CD4-positive, alpha-beta T cell treated with Interleukin-15 for 4 hours (primary cell): ENCODE data around the gene TENT5A.

Source experiments
- DNase-seq: peaks from one replicate; pipeline ENCODE4 v3.0.0-alpha.2; 2020; ENCODE audit warnings: low spot score

TENT5A gene

GRCh38 chr6:81713205-81713604, 39.3 kb downstream of the TENT5A start:
- no peak for DNase-seq

- DNase-seq = no peak
These were observed 44.3 kb downstream of the TENT5A start for GRCh38 chr6:81708113-81708699.

- no peak for DNase-seq
These were observed 47.8 kb downstream of the TENT5A start for GRCh38 chr6:81704700-81705099.

- DNase-seq = no peak
These were observed 52.1 kb downstream of the TENT5A start for GRCh38 chr6:81700414-81700813.

- no peak for DNase-seq
These were observed 54.9 kb downstream of the TENT5A start for GRCh38 chr6:81697559-81697958.

GRCh38 chr6:81696524-81696923, 56.0 kb downstream of the TENT5A start:
- no peak for DNase-seq
